HUES48 (cell line): ENCODE measurements around the gene MRPS22.

Experiments
- H3K27ac ChIP-seq: one replicate; pipeline ENCODE4 v1.7.0; 2013; ENCODE audit warnings: low read depth, low read length, inconsistent platforms
- H3K27me3 ChIP-seq: 2 replicates; pipeline ENCODE4 v1.6.1; 2013; ENCODE audit warnings: mild to moderate bottlenecking, low read length; ENCODE audit not compliant: control insufficient read depth, insufficient read depth
- H3K36me3 ChIP-seq: 2 replicates; pipeline ENCODE4 v1.6.1; 2013; ENCODE audit warnings: low read length; ENCODE audit not compliant: control insufficient read depth, insufficient read depth
- H3K4me1 ChIP-seq: 2 replicates; pipeline ENCODE4 v1.6.1; 2013; ENCODE audit warnings: mild to moderate bottlenecking, low read length; ENCODE audit not compliant: control insufficient read depth, insufficient read depth
- H3K4me3 ChIP-seq: 2 replicates; pipeline ENCODE4 v1.5.1; 2013; ENCODE audit warnings: mild to moderate bottlenecking, low read depth, low read length
- H3K9ac ChIP-seq: 2 replicates; pipeline ENCODE4 v1.6.1; 2013; ENCODE audit warnings: mild to moderate bottlenecking, low read depth, low read length, moderate library complexity
- H3K9me3 ChIP-seq: 2 replicates; pipeline ENCODE4 v1.6.1; 2013; ENCODE audit warnings: low read length; ENCODE audit not compliant: control insufficient read depth, insufficient read depth

Gene MRPS22

DNA sequence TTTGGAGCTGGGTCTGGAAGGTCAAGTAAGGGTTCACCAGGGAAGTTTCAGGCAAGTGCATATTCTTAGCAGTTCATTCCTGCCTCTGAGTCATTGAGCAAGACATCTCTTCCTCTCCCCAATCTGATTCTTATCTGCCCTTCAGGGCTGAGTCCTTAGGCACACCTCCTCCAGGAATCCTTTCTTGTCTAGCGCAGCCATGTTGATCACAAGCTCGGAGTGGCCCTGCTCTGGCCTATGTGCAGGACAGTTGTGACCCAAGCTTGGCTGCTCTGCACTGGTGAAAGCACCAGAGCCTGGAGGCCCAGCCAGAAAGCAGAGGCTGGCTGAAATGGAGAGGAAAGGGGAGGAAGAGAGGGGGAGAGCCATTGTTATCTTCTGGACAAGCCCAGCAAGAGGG is 30.9 kb upstream of the MRPS22 start:
- no peak overlapping the region for H3K27ac ChIP-seq
- no peaks in the 10 kb centered on the region for H3K27me3 ChIP-seq
- H3K9me3 ChIP-seq: no peaks in the 10 kb centered on the region
- no peak overlapping the region for H3K9ac ChIP-seq
- H3K4me1 ChIP-seq: no peaks in the 10 kb centered on the region
- H3K4me3 ChIP-seq: no peak overlapping the region
- H3K36me3 ChIP-seq: no peaks in the 10 kb centered on the region

DNA sequence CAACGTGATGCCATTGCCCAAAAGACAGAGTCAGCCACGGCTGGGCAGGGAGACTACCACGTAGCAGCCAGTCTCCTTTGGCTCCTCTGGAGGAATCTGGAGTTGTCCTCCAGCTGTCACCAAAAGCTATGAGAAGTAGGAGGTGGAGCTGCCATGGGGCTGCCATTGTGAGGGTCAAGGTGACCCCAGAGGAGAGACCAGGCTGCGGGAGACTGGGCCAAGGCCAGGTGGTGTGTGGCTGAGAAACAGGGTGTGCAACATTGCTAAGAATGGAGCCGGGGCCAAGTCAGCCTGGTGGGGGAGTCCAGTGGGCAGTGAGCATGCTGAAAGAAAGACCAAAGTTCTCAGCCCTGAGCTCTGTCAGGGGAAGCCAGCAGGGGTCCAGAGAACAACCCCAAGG is 29.9 kb upstream of the MRPS22 start:
- Histone ChIP-seq H3K36me3 (no peaks in the 10 kb centered on the region), H3K27ac (no peak overlapping the region), H3K27me3 (no peaks in the 10 kb centered on the region), H3K9me3 (no peaks in the 10 kb centered on the region), H3K4me3 (no peak overlapping the region), H3K9ac (no peak overlapping the region), H3K4me1 (no peaks in the 10 kb centered on the region)

- Histone ChIP-seq H3K9ac (no peak overlapping the region), H3K27ac (no peak overlapping the region), H3K4me1 (no peaks in the 10 kb centered on the region; the same call in 1 of the 2 replicates), H3K36me3 (no peaks in the 10 kb centered on the region), H3K4me3 (no peak overlapping the region), H3K9me3 (no peaks in the 10 kb centered on the region), H3K27me3 (no peaks in the 10 kb centered on the region)
Measured at GRCh38 chr3:139317215-139317614, 26.6 kb upstream of the MRPS22 start.

DNA sequence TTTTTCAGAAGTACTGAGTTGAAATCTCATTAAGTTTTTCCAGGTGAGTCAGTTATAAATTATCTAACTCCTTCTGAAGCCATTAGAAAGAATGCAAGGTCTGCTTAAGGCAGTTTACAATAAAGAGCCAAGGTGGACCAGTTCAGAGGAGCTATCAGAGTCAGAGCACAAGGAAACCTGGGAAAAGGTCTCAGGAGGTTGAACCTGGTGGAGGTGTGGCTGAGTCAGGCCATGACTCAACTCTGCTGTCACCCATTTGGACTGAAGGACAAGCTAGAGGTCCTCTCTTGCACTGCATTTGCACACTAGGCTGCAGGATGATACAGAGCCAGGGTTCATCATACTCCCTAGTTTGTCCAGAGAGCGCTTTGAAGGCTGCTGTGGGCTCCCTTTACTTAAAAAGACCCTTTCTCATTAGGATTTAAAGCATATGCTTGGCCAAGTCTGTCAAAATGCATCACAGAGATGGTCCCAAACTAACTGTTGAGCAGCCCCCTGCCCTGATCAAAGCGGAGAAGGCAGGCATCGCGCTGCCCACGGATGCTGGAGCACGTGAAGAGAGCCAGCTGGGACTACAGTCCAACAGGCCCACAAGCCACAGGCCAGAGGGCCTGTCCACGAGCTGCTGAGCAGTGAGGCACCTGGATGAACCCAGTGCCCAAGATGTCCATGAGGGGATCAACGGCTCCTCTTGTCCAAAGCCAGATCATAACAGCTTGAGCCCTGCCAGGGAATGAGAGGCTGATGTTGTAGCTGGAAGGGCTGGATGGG is 26.0 kb upstream of the MRPS22 start:
- no peaks in the 10 kb centered on the region for H3K27me3 ChIP-seq
- H3K27ac ChIP-seq: no peak overlapping the region
- H3K4me3 ChIP-seq: no peak overlapping the region
- no peak overlapping the region for H3K9ac ChIP-seq
- no peaks in the 10 kb centered on the region for H3K36me3 ChIP-seq
- no peaks in the 10 kb centered on the region; the same call in 1 of the 2 replicates for H3K4me1 ChIP-seq
- H3K9me3 ChIP-seq: no peaks in the 10 kb centered on the region

- H3K9me3 ChIP-seq: no peaks in the 10 kb centered on the region
- no peak overlapping the region for H3K9ac ChIP-seq
- no peak overlapping the region for H3K27ac ChIP-seq
- no peaks in the 10 kb centered on the region; the same call in 1 of the 2 replicates for H3K4me1 ChIP-seq
- no peak overlapping the region for H3K4me3 ChIP-seq
- no peaks in the 10 kb centered on the region for H3K36me3 ChIP-seq
- no peaks in the 10 kb centered on the region for H3K27me3 ChIP-seq
Measured at GRCh38 chr3:139318431-139318816, 25.4 kb upstream of the MRPS22 start.

DNA sequence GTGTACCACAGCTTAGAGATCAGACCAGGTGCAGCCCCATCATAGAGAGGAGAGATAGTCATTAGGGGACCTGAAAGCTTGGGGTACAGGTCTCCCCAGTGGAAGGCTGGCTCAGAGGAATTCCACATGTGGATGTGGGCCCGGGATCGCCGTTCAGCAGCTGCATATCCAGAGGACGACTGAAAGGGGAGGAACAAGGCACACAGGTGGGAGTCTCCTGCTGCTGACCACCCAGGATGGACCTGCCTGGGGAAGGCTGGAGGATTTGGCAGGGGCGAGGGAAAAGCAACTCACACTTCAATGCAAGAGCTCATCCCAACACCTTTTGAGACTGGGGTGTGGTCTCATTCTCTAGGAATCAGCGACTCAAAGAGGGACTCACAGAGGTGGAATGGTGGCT is 25.0 kb upstream of the MRPS22 start:
- Histone ChIP-seq H3K27me3 (no peaks in the 10 kb centered on the region), H3K36me3 (no peaks in the 10 kb centered on the region), H3K4me3 (no peak overlapping the region), H3K9ac (no peak overlapping the region), H3K9me3 (no peaks in the 10 kb centered on the region), H3K4me1 (no peaks in the 10 kb centered on the region; the same call in 1 of the 2 replicates), H3K27ac (no peak overlapping the region)

- Histone ChIP-seq H3K9me3 (no peaks in the 10 kb centered on the region), H3K27ac (no peak overlapping the region), H3K4me3 (no peak overlapping the region), H3K9ac (no peak overlapping the region), H3K36me3 (no peaks in the 10 kb centered on the region), H3K27me3 (no peaks in the 10 kb centered on the region), H3K4me1 (no peaks in the 10 kb centered on the region; the same call in 1 of the 2 replicates)
Measured at GRCh38 chr3:139319428-139320402, 24.1 kb upstream of the MRPS22 start.

GRCh38 chr3:139320551-139321309 is 23.1 kb upstream of the MRPS22 start:
- no peak overlapping the region for H3K4me3 ChIP-seq
- no peaks in the 10 kb centered on the region for H3K36me3 ChIP-seq
- no peaks in the 10 kb centered on the region for H3K27me3 ChIP-seq
- H3K9me3 ChIP-seq: no peaks in the 10 kb centered on the region
- H3K4me1 ChIP-seq: no peaks in the 10 kb centered on the region; the same call in 1 of the 2 replicates
- no peak overlapping the region for H3K9ac ChIP-seq
- no peak overlapping the region for H3K27ac ChIP-seq

DNA sequence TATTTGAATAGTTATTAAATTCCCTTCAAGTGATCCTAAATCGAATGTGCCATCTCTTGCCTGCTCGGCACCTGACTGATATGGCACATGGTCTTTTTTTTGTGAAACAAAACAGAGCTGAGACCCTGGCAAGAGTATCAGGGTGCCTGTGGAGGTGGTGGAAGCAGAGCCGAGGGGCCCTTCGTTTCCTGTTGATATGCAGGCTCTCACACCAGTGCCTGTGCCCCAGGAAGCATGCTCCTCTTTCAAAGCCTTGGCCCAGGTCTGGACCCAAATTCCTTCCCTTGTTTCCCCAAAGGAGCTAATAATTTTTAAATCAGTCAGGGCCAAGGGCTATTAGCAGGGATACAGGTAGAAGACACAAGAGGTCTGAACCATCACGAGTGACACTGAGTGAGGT is 21.5 kb upstream of the MRPS22 start:
- H3K9ac ChIP-seq: no peak overlapping the region
- H3K4me1 ChIP-seq: no peaks in the 10 kb centered on the region; the same call in 1 of the 2 replicates
- H3K27me3 ChIP-seq: no peaks in the 10 kb centered on the region
- H3K9me3 ChIP-seq: no peaks in the 10 kb centered on the region
- no peak overlapping the region for H3K27ac ChIP-seq
- H3K4me3 ChIP-seq: no peak overlapping the region
- H3K36me3 ChIP-seq: no peaks in the 10 kb centered on the region

- Histone ChIP-seq H3K27ac (no peak overlapping the region), H3K4me1 (no peaks in the 10 kb centered on the region; the same call in 1 of the 2 replicates), H3K9me3 (no peaks in the 10 kb centered on the region), H3K36me3 (no peaks in the 10 kb centered on the region), H3K4me3 (no peak overlapping the region), H3K9ac (no peak overlapping the region), H3K27me3 (no peaks in the 10 kb centered on the region; the same call in 1 of the 2 replicates)
Measured at GRCh38 chr3:139323146-139323545, 20.7 kb upstream of the MRPS22 start.
